GM21381 (cell line): Measurements from ENCODE around the gene MCRIP1.

Experiments
- ATAC-seq: cut with Tn5 transposase; IDR thresholded peaks from one replicate; pipeline ENCODE4 v1.9.1; 2021; ENCODE audit warnings: mild to moderate bottlenecking, moderate library complexity; ENCODE audit not compliant: unreplicated experiment

The MCRIP1 gene

GRCh38 chr17:81833160-81833920 is at the start of gene MCRIP1:
Gene MCRIP1, minus strand, starts transcription at chr17:81833291. Its CDS starts 8,785 bp downstream, at chr17:81824506.
- peak; percentile 74 for ATAC-seq

- ATAC-seq, result no peak
These were observed 46.0 kb upstream of the MCRIP1 start for GRCh38 chr17:81879121-81879520.

GRCh38 chr17:81878294-81878693 is 45.2 kb upstream of the MCRIP1 start:
- ATAC-seq, result no peak

GRCh38 chr17:81877569-81877968 is 44.5 kb upstream of the MCRIP1 start:
- no peak for ATAC-seq

GRCh38 chr17:81871387-81872230 is 38.5 kb upstream of the MCRIP1 start:
- peak; percentile 50 for ATAC-seq

GRCh38 chr17:81870981-81871386 is 37.9 kb upstream of the MCRIP1 start, which contains the start of gene ARHGDIA:
Gene ARHGDIA, minus strand, starts transcription at chr17:81871337. Its CDS starts 1,407 bp downstream, at chr17:81869930.
- peak; percentile 11 for ATAC-seq

GRCh38 chr17:81870131-81870980 is 37.3 kb upstream of the MCRIP1 start:
- ATAC-seq, result peak; percentile 22

- ATAC-seq, result no peak
These were observed 36.4 kb upstream of the MCRIP1 start for GRCh38 chr17:81869221-81870130.

- ATAC-seq, result no peak
These were observed 35.7 kb upstream of the MCRIP1 start for GRCh38 chr17:81868674-81869220.

- no peak for ATAC-seq
These were observed 35.0 kb upstream of the MCRIP1 start for GRCh38 chr17:81867991-81868673.

GRCh38 chr17:81867170-81867990 is 34.3 kb upstream of the MCRIP1 start:
- no peak for ATAC-seq

GRCh38 chr17:81866440-81867169 is 33.5 kb upstream of the MCRIP1 start:
- no peak for ATAC-seq

GRCh38 chr17:81865733-81866439 is 32.8 kb upstream of the MCRIP1 start:
- ATAC-seq, result no peak

GRCh38 chr17:81865358-81865732 is 32.3 kb upstream of the MCRIP1 start:
- ATAC-seq, result no peak

GRCh38 chr17:81863833-81864768 is 31.0 kb upstream of the MCRIP1 start:
- no peak for ATAC-seq
